Measurements from ENCODE around the gene KRTAP10-11.

DNA sequence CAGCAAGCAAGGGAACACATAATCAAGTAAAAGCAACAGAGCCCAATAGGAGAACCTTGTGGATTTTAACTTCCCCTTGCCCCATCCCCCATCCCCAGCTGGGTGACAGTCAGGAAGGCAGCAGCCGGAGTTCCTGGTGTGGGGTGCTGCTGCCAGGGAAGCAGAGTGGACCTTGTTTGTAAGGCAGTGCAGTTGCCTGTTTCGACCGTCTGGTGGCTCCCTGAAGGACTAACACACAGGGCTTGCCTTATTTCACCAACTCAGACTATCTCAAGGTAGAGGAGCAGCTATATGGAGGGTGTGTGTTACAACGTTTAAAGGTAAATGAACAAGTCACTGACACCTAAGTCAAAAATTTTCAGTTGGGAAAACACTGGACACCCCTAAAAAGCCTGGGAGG, 27.7 kb upstream of the KRTAP10-11 start:
- TF ChIP-seq, protein P1, sequence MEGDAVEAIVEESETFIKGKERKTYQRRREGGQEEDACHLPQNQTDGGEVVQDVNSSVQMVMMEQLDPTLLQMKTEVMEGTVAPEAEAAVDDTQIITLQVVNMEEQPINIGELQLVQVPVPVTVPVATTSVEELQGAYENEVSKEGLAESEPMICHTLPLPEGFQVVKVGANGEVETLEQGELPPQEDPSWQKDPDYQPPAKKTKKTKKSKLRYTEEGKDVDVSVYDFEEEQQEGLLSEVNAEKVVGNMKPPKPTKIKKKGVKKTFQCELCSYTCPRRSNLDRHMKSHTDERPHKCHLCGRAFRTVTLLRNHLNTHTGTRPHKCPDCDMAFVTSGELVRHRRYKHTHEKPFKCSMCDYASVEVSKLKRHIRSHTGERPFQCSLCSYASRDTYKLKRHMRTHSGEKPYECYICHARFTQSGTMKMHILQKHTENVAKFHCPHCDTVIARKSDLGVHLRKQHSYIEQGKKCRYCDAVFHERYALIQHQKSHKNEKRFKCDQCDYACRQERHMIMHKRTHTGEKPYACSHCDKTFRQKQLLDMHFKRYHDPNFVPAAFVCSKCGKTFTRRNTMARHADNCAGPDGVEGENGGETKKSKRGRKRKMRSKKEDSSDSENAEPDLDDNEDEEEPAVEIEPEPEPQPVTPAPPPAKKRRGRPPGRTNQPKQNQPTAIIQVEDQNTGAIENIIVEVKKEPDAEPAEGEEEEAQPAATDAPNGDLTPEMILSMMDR (IDR thresholded peaks at IDR 0.05) = peak; percentile 30
- no peak for TF ChIP-seq EZH2 (IDR thresholded peaks at IDR 0.05)
